Upper lobe of right lung (tissue), 1 donor: ENCODE measurements around the gene ZBTB8OS. TPM values are rescaled to one million over a fixed set of nuclear protein-coding genes. Genes with fewer than 3 reads are reported as not detected.

Source experiments
- ATAC-seq: fragments of 200-7000 bp; cut with Tn5 transposase; one replicate; pipeline ENCODE4 v1.9.1; 2020; ENCODE audit warnings: mild to moderate bottlenecking, moderate library complexity
- DNase-seq: peaks from one replicate; pipeline ENCODE4 v3.0.0-alpha.2; 2020
- H3K27ac ChIP-seq: fragments of 200-600 bp; one replicate; pipeline ENCODE4 v1.8.0; 2022
- H3K27me3 ChIP-seq: fragments of 200-600 bp; one replicate; pipeline ENCODE4 v1.8.0; 2022; ENCODE audit warnings: mild to moderate bottlenecking
- H3K36me3 ChIP-seq: fragments of 200-600 bp; one replicate; pipeline ENCODE4 v1.8.0; 2022
- H3K4me1 ChIP-seq: fragments of 200-600 bp; one replicate; pipeline ENCODE4 v1.8.0; 2022
- H3K4me3 ChIP-seq: fragments of 200-600 bp; one replicate; pipeline ENCODE4 v1.8.0; 2022; ENCODE audit warnings: mild to moderate bottlenecking
- H3K9me3 ChIP-seq: fragments of 200-600 bp; one replicate; pipeline ENCODE4 v1.8.0; 2022
- CTCF ChIP-seq: fragments of 200-600 bp; IDR thresholded peaks from one replicate; pipeline ENCODE4 v1.8.0; 2022; ENCODE audit warnings: antibody characterized with exemption
- intact Hi-C: fragments of 100-400 bp; cut with DNase I; formaldehyde crosslinking; loops from one replicate; pipeline ENCODE4 v1.11.0; 2022
- total RNA-seq: library from RNA; stranded (reverse); fragmentation: NEBNext Ultra II Directional; extraction: Animal tissue kit (Norgen Biotek cat#: 25700); gene quantifications from one replicate; pipeline ENCODE4 v1.2.1, GENCODE V29; 2021
- donor health status: DM: no; HTN: yes; CAD: no; lungs with severe emphysema.

ZBTB8OS gene
- total RNA-seq, 1 donor from 2014 or later: 47.8 TPM

- intact Hi-C loops: no loop called here
Observed at GRCh38 chr1:32626176-32626575, 24.2 kb downstream of the ZBTB8OS start.

GRCh38 chr1:32623775-32624174 is 26.6 kb downstream of the ZBTB8OS start:
- no peaks in the 10 kb centered on the region for H3K27me3 ChIP-seq
- ATAC-seq (no peak), DNase-seq (no peak)
- H3K9me3 ChIP-seq: no peaks in the 10 kb centered on the region
- intact Hi-C loops: no loop called here
- no peak for TF ChIP-seq CTCF
- H3K27ac ChIP-seq: no peak overlapping the region
- H3K4me1 ChIP-seq: no peaks in the 10 kb centered on the region
- H3K36me3 ChIP-seq: peaks cover 41% of the 10 kb centered on the region
- H3K4me3 ChIP-seq: no peak overlapping the region

More at GRCh38 chr1:32626176-32626575, 24.2 kb downstream of the ZBTB8OS start:
- Histone ChIP-seq H3K4me1 (no peaks in the 10 kb centered on the region), H3K27ac (no peak overlapping the region), H3K4me3 (no peak overlapping the region), H3K9me3 (no peaks in the 10 kb centered on the region), H3K36me3 (peaks cover 55% of the 10 kb centered on the region), H3K27me3 (no peaks in the 10 kb centered on the region)
- no peak for TF ChIP-seq CTCF
- DNase-seq (no peak), ATAC-seq (no peak)

- no peak for TF ChIP-seq CTCF
Observed at GRCh38 chr1:32622806-32623681, 27.3 kb downstream of the ZBTB8OS start.

GRCh38 chr1:32622205-32622604 is 28.1 kb downstream of the ZBTB8OS start:
- ATAC-seq: no peak
- Histone ChIP-seq H3K4me3 (no peak overlapping the region), H3K9me3 (no peaks in the 10 kb centered on the region), H3K27ac (no peak overlapping the region), H3K36me3 (peaks cover 25% of the 10 kb centered on the region), H3K27me3 (no peaks in the 10 kb centered on the region), H3K4me1 (no peaks in the 10 kb centered on the region)
- DNase-seq: no peak
- intact Hi-C loops: no loop called here
- TF ChIP-seq CTCF: no peak

More at GRCh38 chr1:32622806-32623681, 27.3 kb downstream of the ZBTB8OS start:
- DNase-seq (no peak), ATAC-seq (no peak)
- Histone ChIP-seq H3K27ac (no peak overlapping the region), H3K27me3 (no peaks in the 10 kb centered on the region), H3K4me3 (no peak overlapping the region), H3K4me1 (no peaks in the 10 kb centered on the region), H3K36me3 (peaks cover 34% of the 10 kb centered on the region), H3K9me3 (no peaks in the 10 kb centered on the region)
- intact Hi-C loops: no loop called here

- H3K9me3 ChIP-seq: no peaks in the 10 kb centered on the region
- H3K27ac ChIP-seq: no peak overlapping the region
- ATAC-seq: no peak
Observed at GRCh38 chr1:32619701-32620485, 30.5 kb downstream of the ZBTB8OS start.

More at GRCh38 chr1:32619701-32620485, 30.5 kb downstream of the ZBTB8OS start:
- Histone ChIP-seq H3K4me1 (no peaks in the 10 kb centered on the region), H3K27me3 (no peaks in the 10 kb centered on the region), H3K4me3 (no peak overlapping the region), H3K36me3 (peaks cover 6% of the 10 kb centered on the region)
- intact Hi-C loops: no loop called here
- DNase-seq: no peak
- TF ChIP-seq CTCF: peak; percentile 16
